ENCODE measurements around the gene SCLY. TPM values are rescaled to one million over a fixed set of nuclear protein-coding genes. Genes with fewer than 3 reads are reported as not detected.

Gene SCLY
- total and polyA plus RNA-seq, 2 donors (not counting 1 experiment from before 2014, with no cell fraction given) = 16.4 to 42.4 TPM

DNA sequence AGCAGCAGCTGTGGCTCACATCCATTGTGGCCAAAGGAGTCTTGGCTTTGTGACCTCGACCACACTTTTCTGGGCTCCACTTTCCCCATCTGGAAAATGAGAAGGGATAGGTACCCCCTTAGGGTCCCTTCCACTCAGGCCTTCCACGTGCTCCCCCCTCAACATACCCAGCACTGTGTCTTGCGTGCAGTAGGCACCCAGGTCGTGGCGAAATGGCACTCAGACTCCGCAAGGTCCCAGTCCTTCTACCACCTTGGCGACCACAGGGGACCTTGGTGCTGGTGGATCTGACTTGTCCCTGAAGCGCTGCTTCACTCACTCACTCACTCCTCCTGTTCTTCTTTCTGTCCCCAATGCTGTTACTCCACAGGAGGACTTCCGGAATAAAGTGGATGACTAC lies 19.9 kb upstream of the SCLY start:
- H3K4me1 ChIP-seq (ENCODE audit: control insufficient read depth in 2 of 2, insufficient read depth in 2 of 2, low read length in 2 of 2) = no peaks in the 10 kb centered on the region
- Mint-ChIP-seq H3K4me3 (no peak overlapping the region), H3K27ac (no peak overlapping the region), H3K4me1 (no peaks in the 10 kb centered on the region), H3K27me3 (no peaks in the 10 kb centered on the region), H3K9me3 (ENCODE audit: insufficient read depth) (no peaks in the 10 kb centered on the region)
- H3K27me3 ChIP-seq (replicated peaks in 1 of 4; ENCODE audit: control extremely low read depth in 1 of 4, control insufficient read depth in 3 of 4, insufficient read depth in 4 of 4, low read length in 3 of 4) = no peaks in the 10 kb centered on the region
- no peak overlapping the region for H3K4me3 ChIP-seq (ENCODE audit: control extremely low read depth in 1 of 5, extremely low read depth in 1 of 5, insufficient read depth in 1 of 5, low read depth in 2 of 5, low read length in 4 of 5)
- no peaks in the 10 kb centered on the region for H3K9me3 ChIP-seq (ENCODE audit: control extremely low read depth in 1 of 3, control insufficient read depth in 2 of 3, insufficient read depth in 1 of 3, low read length in 2 of 3)
- peaks cover 14 to 38% of the 10 kb centered on the region in 2 experiments for H3K36me3 ChIP-seq (replicated peaks in 1 of 2; ENCODE audit: control extremely low read depth in 1 of 2, control insufficient read depth in 1 of 2, extremely low read depth in 1 of 2, insufficient read depth in 2 of 2, low read length in 1 of 2)
- ATAC-seq (ENCODE audit: low read depth) (no peak), DNase-seq (no peak)
- no peak overlapping the region for H3K4me2 ChIP-seq (replicated peaks; ENCODE audit: low read depth, low read length, poor library complexity, severe bottlenecking)
- whole genome bisulfite sequencing (ENCODE audit: insufficient coverage) = 98% methylated on average over 8 of the region's 9 CpGs
- no peaks in the 10 kb centered on the region for H4K20me1 ChIP-seq (ENCODE audit: control insufficient read depth, insufficient read depth, low read length, poor library complexity, severe bottlenecking)
- no peak overlapping the region for H3K9ac ChIP-seq (ENCODE audit: low read length)
- no peak overlapping the region for H3K27ac ChIP-seq (ENCODE audit: low read length in 2 of 2)
- ChIA-PET POLR2A (no interaction called here), CTCF (no interaction called here)
- no peak for TF ChIP-seq EZH2 (IDR thresholded peaks at IDR 0.05; ENCODE audit: borderline replicate concordance, insufficient read depth, low read depth, low read length, poor library complexity, severe bottlenecking)
- TF ChIP-seq, protein P1, sequence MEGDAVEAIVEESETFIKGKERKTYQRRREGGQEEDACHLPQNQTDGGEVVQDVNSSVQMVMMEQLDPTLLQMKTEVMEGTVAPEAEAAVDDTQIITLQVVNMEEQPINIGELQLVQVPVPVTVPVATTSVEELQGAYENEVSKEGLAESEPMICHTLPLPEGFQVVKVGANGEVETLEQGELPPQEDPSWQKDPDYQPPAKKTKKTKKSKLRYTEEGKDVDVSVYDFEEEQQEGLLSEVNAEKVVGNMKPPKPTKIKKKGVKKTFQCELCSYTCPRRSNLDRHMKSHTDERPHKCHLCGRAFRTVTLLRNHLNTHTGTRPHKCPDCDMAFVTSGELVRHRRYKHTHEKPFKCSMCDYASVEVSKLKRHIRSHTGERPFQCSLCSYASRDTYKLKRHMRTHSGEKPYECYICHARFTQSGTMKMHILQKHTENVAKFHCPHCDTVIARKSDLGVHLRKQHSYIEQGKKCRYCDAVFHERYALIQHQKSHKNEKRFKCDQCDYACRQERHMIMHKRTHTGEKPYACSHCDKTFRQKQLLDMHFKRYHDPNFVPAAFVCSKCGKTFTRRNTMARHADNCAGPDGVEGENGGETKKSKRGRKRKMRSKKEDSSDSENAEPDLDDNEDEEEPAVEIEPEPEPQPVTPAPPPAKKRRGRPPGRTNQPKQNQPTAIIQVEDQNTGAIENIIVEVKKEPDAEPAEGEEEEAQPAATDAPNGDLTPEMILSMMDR (IDR thresholded peaks at IDR 0.05) = no peak
- H3K79me2 ChIP-seq (ENCODE audit: control insufficient read depth, insufficient read depth, low read length) = no peaks in the 10 kb centered on the region
- no peak overlapping the region for H2AFZ ChIP-seq (ENCODE audit: insufficient read depth, low read depth, low read length, poor library complexity, severe bottlenecking)
- intact Hi-C loops (cut with micrococcal nuclease) = no loop called here

DNA sequence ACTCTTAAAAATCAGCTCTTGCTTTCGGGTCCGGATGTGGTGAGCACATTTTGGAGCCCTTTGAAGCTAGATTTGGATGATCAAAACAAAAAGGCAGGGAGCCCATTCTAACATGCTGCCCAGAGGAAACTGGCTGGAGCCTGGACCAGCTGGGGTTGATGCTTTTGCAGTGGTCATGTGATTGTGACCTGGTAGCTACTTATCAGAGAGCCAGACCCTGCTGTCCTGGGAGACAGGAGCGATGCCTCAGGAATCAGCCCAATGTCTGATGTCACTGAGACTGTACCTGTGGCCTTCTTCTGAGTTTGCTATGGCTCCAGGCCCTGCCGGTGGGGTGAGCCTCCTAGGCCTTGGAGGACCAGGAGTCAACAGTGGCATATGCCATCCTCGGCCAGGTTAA lies 18.7 kb upstream of the SCLY start:
- H3K4me2 ChIP-seq (replicated peaks; ENCODE audit: low read depth, low read length, poor library complexity, severe bottlenecking) = no peak overlapping the region
- no peak overlapping the region for H3K9ac ChIP-seq (ENCODE audit: low read length)
- no peaks in the 10 kb centered on the region for H3K27me3 ChIP-seq (replicated peaks in 1 of 4; ENCODE audit: control extremely low read depth in 1 of 4, control insufficient read depth in 3 of 4, insufficient read depth in 4 of 4, low read length in 3 of 4)
- peaks cover 16 to 32% of the 10 kb centered on the region in 2 experiments for H3K36me3 ChIP-seq (replicated peaks in 1 of 2; ENCODE audit: control extremely low read depth in 1 of 2, control insufficient read depth in 1 of 2, extremely low read depth in 1 of 2, insufficient read depth in 2 of 2, low read length in 1 of 2)
- no peak for ATAC-seq (ENCODE audit: low read depth)
- ChIA-PET POLR2A (no interaction called here), CTCF (no interaction called here)
- DNase-seq = no peak
- no peak overlapping the region for H3K27ac ChIP-seq (ENCODE audit: low read length in 2 of 2)
- WGBS (ENCODE audit: insufficient coverage) = 100% methylated on average over 5 of the region's 5 CpGs
- no peak overlapping the region for H3K4me3 ChIP-seq (ENCODE audit: control extremely low read depth in 1 of 5, extremely low read depth in 1 of 5, insufficient read depth in 1 of 5, low read depth in 2 of 5, low read length in 4 of 5)
- H3K27me3 Mint-ChIP-seq = no peaks in the 10 kb centered on the region
- H4K20me1 ChIP-seq (ENCODE audit: control insufficient read depth, insufficient read depth, low read length, poor library complexity, severe bottlenecking) = no peaks in the 10 kb centered on the region
- intact Hi-C loops (cut with micrococcal nuclease) = no loop called here
- H3K79me2 ChIP-seq (ENCODE audit: control insufficient read depth, insufficient read depth, low read length) = no peaks in the 10 kb centered on the region
- no peaks in the 10 kb centered on the region for H3K4me1 ChIP-seq (ENCODE audit: control insufficient read depth in 2 of 2, insufficient read depth in 2 of 2, low read length in 2 of 2)
- no peak overlapping the region for H3K4me3 Mint-ChIP-seq
- TF ChIP-seq, protein P1 (IDR thresholded peaks at IDR 0.05) = no peak
- TF ChIP-seq EZH2 (IDR thresholded peaks at IDR 0.05; ENCODE audit: borderline replicate concordance, insufficient read depth, low read depth, low read length, poor library complexity, severe bottlenecking) = no peak
- no peak overlapping the region for H2AFZ ChIP-seq (ENCODE audit: insufficient read depth, low read depth, low read length, poor library complexity, severe bottlenecking)
- peaks cover 0 to 7% (median 0%) of the 10 kb centered on the region in 3 donors for H3K9me3 ChIP-seq (ENCODE audit: control extremely low read depth in 1 of 3, control insufficient read depth in 2 of 3, insufficient read depth in 1 of 3, low read length in 2 of 3)
- no peaks in the 10 kb centered on the region for H3K9me3 Mint-ChIP-seq (ENCODE audit: insufficient read depth)
- no peaks in the 10 kb centered on the region for H3K4me1 Mint-ChIP-seq
- no peak overlapping the region for H3K27ac Mint-ChIP-seq
